Measurements from ENCODE around the gene NKX2-2.

The NKX2-2 gene

GRCh38 chr20:21505810-21506530 is 7.9 kb downstream of the NKX2-2 start:
- no peak for DNase-seq (ENCODE audit: extremely low read depth, low read depth)
- peak; percentile 42 for TF ChIP-seq CTCF (IDR thresholded peaks at IDR 0.05; ENCODE audit: low read depth, low read length)

- DNase-seq (ENCODE audit: extremely low read depth, low read depth): no peak
- peak; percentile 99 for TF ChIP-seq CTCF (IDR thresholded peaks at IDR 0.05; ENCODE audit: low read depth, low read length)
These were observed 8.6 kb downstream of the NKX2-2 start for GRCh38 chr20:21505161-21505809.

- TF ChIP-seq CTCF (IDR thresholded peaks at IDR 0.05; ENCODE audit: low read depth, low read length): no peak
- DNase-seq (ENCODE audit: extremely low read depth, low read depth): no peak
These were observed 9.5 kb downstream of the NKX2-2 start for GRCh38 chr20:21504323-21504722.

GRCh38 chr20:21503345-21503744 is 10.5 kb downstream of the NKX2-2 start:
- DNase-seq (ENCODE audit: extremely low read depth, low read depth): no peak
- no peak for TF ChIP-seq CTCF (IDR thresholded peaks at IDR 0.05; ENCODE audit: low read depth, low read length)

- no peak for TF ChIP-seq CTCF (IDR thresholded peaks at IDR 0.05; ENCODE audit: low read depth, low read length)
- no peak for DNase-seq (ENCODE audit: extremely low read depth, low read depth)
These were observed 12.7 kb downstream of the NKX2-2 start for GRCh38 chr20:21501184-21501583.

- no peak for DNase-seq (ENCODE audit: extremely low read depth, low read depth)
- TF ChIP-seq CTCF (IDR thresholded peaks at IDR 0.05; ENCODE audit: low read depth, low read length): no peak
These were observed 13.3 kb downstream of the NKX2-2 start for GRCh38 chr20:21500599-21500998.

- DNase-seq (ENCODE audit: extremely low read depth, low read depth): no peak
- TF ChIP-seq CTCF (IDR thresholded peaks at IDR 0.05; ENCODE audit: low read depth, low read length): no peak
These were observed 14.2 kb downstream of the NKX2-2 start for GRCh38 chr20:21499641-21500040.
